ENCODE results near the gene USP37.
A peak's percentile ranks its signal among the peaks of the same experiment; 100 is the strongest.

Gene USP37, protein sequence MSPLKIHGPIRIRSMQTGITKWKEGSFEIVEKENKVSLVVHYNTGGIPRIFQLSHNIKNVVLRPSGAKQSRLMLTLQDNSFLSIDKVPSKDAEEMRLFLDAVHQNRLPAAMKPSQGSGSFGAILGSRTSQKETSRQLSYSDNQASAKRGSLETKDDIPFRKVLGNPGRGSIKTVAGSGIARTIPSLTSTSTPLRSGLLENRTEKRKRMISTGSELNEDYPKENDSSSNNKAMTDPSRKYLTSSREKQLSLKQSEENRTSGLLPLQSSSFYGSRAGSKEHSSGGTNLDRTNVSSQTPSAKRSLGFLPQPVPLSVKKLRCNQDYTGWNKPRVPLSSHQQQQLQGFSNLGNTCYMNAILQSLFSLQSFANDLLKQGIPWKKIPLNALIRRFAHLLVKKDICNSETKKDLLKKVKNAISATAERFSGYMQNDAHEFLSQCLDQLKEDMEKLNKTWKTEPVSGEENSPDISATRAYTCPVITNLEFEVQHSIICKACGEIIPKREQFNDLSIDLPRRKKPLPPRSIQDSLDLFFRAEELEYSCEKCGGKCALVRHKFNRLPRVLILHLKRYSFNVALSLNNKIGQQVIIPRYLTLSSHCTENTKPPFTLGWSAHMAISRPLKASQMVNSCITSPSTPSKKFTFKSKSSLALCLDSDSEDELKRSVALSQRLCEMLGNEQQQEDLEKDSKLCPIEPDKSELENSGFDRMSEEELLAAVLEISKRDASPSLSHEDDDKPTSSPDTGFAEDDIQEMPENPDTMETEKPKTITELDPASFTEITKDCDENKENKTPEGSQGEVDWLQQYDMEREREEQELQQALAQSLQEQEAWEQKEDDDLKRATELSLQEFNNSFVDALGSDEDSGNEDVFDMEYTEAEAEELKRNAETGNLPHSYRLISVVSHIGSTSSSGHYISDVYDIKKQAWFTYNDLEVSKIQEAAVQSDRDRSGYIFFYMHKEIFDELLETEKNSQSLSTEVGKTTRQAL

DNA sequence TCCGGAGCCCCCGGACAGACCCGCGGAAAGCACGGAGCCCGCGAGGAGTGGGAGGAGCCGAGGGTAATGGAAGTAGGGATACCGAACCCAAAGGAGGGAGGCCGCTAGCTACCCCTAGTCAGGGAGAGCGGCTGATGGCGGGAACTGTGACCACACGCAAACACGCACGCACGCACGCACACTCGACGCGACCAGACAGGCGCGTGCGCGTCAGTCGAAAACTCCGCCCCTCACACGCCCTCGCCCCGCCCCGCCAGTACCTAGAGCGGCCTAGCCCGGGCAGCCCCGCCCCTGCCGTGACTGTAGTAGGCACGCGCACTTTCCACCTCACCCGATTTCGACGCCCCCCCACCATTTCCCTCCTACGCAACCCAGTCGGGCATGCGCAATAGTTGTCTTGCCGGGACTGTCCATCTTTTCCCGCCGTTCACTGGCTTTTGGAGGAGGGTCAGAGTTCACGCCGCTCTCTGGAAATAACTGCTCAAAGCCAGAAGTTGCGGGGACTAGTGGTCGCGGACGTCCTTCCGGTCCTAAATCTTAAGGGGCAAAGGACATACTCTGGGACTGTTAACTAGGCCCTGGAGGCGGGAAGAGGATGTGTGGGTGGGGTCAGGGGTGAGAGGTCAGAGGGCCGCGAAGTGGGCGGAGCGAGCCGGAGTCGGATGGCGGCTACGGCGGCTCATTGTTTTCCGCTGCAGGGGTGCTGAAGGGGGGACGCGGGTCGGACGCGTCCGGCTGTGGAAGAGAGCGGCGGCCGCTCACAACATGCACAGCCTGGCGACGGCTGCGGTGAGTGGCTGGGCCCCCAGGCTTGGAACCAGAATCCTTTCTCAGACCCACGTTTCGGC, at the start of gene USP37, which contains the start of gene CNOT9:
USP37 (minus strand) TSS at position 162 of the 848 bp plus-strand sequence. CDS start 9,698 bp downstream, outside the sequence.
CNOT9 (plus strand) TSS at position 650 of the 848 bp plus-strand sequence; CDS start at position 766, 116 bp downstream.
- H3K36me3 ChIP-seq (replicated peaks), result peaks cover 13% of the 10 kb centered on the region
- DNase-seq (ENCODE audit: low spot score in 2 of 2), result peak; percentile 97 to 100

DNA sequence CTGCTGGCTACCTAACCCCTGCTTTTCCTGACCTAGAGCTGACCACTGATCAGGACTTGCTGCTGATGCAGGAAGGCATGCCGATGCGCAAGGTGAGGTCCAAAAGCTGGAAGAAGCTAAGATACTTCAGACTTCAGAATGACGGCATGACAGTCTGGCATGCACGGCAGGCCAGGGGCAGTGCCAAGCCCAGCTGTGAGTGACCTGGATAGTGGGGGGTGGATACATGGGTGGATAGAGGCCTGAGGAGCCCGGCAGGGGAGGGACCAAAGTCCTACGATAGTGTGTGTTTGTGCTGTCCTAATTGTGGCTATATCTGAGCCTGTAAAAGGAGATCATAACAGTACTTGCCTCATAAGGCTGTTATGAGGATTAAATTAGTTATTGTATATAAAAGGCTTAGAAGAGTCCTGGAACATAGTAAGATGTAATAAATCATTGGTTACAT, 47.7 kb upstream of the USP37 start:
- Histone ChIP-seq H3K4me3 (no peak overlapping the region), H3K27me3 (ENCODE audit: low read depth) (peaks cover 12% of the 10 kb centered on the region), H3K9me3 (no peaks in the 10 kb centered on the region), H3K36me3 (replicated peaks) (no peaks in the 10 kb centered on the region), H3K4me1 (no peaks in the 10 kb centered on the region)
- DNase-seq (ENCODE audit: low spot score in 2 of 2), result no peak
- in situ Hi-C loops (cut with MboI; ENCODE audit: low sequenced_read_pairs), result no loop called here

More for the DNA sequence above, at the start of gene USP37, which contains the start of gene CNOT9:
- Histone ChIP-seq H3K9me3 (no peaks in the 10 kb centered on the region), H3K4me1 (peaks cover 16% of the 10 kb centered on the region), H3K4me3 (peak within 1 kb of the TSS; percentile 80), H3K27me3 (ENCODE audit: low read depth) (no peaks in the 10 kb centered on the region)
- in situ Hi-C loops (cut with MboI; ENCODE audit: low sequenced_read_pairs), result no loop called here

DNA sequence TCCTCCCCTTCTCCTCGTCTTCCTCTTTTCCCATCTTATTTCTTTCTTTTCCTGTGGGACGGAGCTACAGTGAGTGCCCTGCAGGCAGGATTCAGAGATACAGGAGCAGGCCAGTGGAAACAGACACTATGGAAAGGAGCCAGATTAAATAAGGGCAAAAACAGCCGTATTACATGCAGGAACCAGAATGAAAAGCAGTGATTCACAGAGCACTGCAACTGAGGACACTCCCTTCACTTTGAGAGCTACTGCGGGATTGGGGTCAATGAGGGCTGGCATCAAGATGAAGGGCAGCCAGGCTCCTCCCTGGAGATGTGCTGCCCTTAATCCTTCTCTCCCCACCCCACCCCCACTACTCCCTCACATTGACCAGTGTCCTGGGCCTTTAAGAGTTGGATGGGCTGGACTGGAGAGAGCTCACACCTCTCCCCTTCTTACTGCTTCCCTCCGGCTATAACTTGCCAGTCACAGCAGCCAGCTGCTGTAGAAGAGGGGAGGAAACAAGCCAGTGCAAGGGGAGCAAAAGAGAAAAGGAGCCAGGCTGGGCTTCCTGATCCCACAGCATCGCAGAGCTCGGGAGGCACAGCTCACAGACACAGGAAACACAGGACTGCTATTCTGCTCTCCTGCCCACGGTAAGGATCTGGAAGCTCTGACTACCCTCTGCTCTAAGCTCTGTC, 39.4 kb upstream of the USP37 start, which contains the start of gene PLCD4:
PLCD4 (plus strand) TSS at position 464 of the 680 bp plus-strand sequence. CDS start 7,841 bp downstream, outside the sequence.
- H3K36me3 ChIP-seq (replicated peaks), result no peaks in the 10 kb centered on the region
- H3K4me3 ChIP-seq, result no peak within 1 kb of the TSS
- in situ Hi-C loops (cut with MboI; ENCODE audit: low sequenced_read_pairs), result no loop called here

DNA sequence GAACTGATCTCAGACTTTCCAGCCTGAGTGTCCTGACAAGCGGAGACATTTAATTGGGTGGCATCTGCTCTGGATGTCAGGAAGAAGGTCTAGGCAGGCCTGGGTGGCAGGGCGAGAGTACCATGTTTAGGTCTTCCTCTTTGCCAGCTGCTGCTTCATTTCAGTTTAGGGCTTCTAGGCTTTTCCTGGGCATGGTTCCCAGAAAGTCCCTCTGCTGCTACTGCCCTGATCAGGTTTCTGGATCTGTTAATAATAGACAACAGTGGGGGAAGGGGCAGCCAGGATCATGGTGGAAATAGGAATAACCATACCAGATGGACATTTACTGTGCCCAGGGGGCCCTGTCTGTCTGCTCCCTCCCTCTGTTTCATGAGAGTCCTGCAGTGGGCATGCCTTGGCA, 37.3 kb upstream of the USP37 start:
- no peaks in the 10 kb centered on the region for H3K4me1 ChIP-seq
- in situ Hi-C loops (cut with MboI; ENCODE audit: low sequenced_read_pairs), result no loop called here
- H3K9me3 ChIP-seq, result no peaks in the 10 kb centered on the region; the same call in 1 of the 2 replicates
- H3K27me3 ChIP-seq (ENCODE audit: low read depth), result no peaks in the 10 kb centered on the region; the same call in 1 of the 2 replicates
- DNase-seq (ENCODE audit: low spot score in 2 of 2), result no peak
- no peaks in the 10 kb centered on the region for H3K36me3 ChIP-seq (replicated peaks)
- H3K4me3 ChIP-seq, result no peak overlapping the region

More for the DNA sequence above, 39.4 kb upstream of the USP37 start, which contains the start of gene PLCD4:
- Histone ChIP-seq H3K27me3 (ENCODE audit: low read depth) (peaks cover 9% of the 10 kb centered on the region; the same call in 1 of the 2 replicates), H3K4me1 (no peaks in the 10 kb centered on the region), H3K9me3 (no peaks in the 10 kb centered on the region; the same call in 1 of the 2 replicates)
- peak in 1 of 2 experiments; percentile 31 for DNase-seq (ENCODE audit: low spot score in 2 of 2)

DNA sequence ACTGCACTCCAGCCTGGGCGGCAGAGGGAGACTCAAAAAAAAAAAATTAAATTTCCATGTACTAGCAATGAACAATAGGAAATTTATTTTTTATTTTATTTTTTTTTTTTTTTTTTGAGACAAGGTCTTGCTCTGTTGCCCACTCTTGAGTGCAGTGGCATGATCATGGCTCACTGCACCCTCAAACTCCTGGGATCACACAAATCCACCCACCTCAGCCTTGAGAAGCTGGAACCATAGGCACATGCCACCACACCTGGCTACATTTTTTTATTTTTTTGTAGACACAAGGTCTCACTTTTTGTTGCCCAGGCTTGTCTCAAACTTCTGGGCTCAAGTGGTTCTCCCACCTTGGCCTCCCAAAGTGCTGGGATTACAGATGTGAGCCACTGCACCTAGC, 17.4 kb upstream of the USP37 start:
- no peaks in the 10 kb centered on the region for H3K27me3 ChIP-seq (ENCODE audit: low read depth)
- H3K36me3 ChIP-seq (replicated peaks), result peaks cover 75% of the 10 kb centered on the region
- DNase-seq (ENCODE audit: low spot score in 2 of 2), result no peak
- no peaks in the 10 kb centered on the region for H3K4me1 ChIP-seq
- no peaks in the 10 kb centered on the region; the same call in 1 of the 2 replicates for H3K9me3 ChIP-seq
- in situ Hi-C loops (cut with MboI; ENCODE audit: low sequenced_read_pairs), result no loop called here
- no peak overlapping the region for H3K4me3 ChIP-seq

DNA sequence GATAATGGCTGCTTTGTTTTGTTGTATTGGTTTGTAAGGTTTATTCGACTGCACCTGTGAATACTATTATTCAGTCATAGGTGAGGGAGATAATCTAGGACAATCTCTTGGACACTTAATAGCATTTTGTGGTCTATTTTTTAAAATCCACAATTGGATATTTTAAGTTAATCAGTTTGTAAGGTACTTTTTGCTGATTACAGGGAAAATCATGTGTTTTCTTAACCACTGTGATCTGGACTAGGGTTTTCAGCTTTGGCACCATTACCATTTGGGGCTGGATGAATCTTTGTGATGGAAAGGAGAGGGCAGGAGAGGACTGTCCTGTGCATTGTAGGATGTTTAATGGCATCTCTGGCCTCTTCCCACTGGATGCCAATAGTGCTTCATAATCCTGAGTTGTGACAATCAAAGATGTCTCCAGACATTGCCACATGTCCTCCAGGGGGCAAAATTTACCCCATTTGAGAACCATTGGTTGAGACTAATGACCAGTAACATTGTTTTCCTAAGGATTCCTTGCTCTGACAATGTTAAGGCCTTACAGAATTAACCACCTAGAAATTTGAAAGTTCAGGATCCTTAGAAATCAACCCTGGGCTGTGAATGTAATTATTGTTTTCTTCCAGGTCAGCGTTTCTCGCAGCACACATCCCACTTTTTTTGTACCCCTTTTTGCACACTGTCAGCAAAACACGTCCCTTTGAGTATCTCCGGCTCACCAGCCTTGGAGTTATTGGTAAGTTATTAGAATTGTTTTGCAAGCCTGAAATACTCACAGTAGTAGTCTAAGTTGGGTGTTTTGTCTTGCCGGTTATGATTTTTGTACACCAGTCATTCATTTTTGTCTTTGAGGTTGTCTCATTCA, 16.1 kb upstream of the USP37 start:
- H3K36me3 ChIP-seq (replicated peaks), result peaks cover 64% of the 10 kb centered on the region

DNA sequence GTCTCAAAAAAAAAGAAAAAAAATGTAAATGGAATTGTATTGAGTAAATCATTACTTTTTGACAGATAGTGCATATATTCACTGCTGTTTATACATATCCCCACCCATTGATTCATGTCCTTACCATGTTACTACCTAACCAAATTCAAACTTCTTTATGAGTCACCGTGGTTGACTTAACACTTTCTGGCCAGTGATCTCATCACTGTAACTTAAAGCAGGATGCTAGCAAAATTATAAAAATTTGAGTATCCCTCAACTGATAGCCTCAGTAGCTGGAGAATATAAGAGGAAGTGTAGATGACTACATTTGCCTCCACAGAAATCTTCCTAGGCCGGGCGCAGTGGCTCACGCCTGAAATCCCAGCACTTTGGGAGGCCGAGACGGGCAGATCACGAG, 13.9 kb upstream of the USP37 start:
- in situ Hi-C loops (cut with MboI; ENCODE audit: low sequenced_read_pairs), result no loop called here
- peaks cover 49% of the 10 kb centered on the region for H3K36me3 ChIP-seq (replicated peaks)

More for the DNA sequence above, 16.1 kb upstream of the USP37 start:
- in situ Hi-C loops (cut with MboI; ENCODE audit: low sequenced_read_pairs), result no loop called here
- H3K4me1 ChIP-seq, result no peaks in the 10 kb centered on the region
- H3K9me3 ChIP-seq, result no peaks in the 10 kb centered on the region; the same call in 1 of the 2 replicates
- DNase-seq (ENCODE audit: low spot score in 2 of 2), result no peak
- H3K4me3 ChIP-seq, result no peak overlapping the region
- no peaks in the 10 kb centered on the region for H3K27me3 ChIP-seq (ENCODE audit: low read depth)

DNA sequence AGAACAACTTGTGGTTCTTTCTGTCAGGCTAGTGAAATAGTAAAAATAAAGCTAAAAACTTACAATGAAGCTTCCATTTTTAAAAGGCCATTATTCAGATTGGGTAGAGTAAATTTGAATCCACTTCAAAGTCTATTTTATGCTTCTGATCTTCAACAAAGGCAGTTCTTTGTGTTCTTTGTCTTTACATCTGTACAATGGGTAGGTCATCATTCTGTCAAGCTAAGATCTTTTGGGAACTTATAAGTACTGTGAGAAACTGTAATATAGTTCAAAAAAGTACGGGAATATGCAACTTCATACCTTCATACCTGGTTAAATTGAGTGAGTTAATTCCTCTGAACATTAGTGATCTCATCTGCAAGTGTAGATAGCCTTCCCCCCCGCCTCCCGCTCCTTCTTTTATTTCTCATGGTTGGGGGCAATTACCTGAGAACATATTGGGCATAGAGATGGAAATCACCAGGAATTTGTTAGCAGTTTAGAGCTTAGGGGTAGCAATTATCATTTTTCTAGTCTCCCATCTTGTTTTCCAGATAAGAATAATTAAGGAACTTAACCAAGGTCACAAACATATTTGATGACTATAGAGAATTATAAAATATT, 10.2 kb upstream of the USP37 start:
- Histone ChIP-seq H3K36me3 (replicated peaks) (peaks cover 40% of the 10 kb centered on the region), H3K4me1 (peaks cover 14% of the 10 kb centered on the region), H3K4me3 (no peak overlapping the region), H3K27me3 (ENCODE audit: low read depth) (no peaks in the 10 kb centered on the region), H3K9me3 (no peaks in the 10 kb centered on the region)
- DNase-seq (ENCODE audit: low spot score in 2 of 2), result peak in 1 of 2 experiments; percentile 44
- in situ Hi-C loops (cut with MboI; ENCODE audit: low sequenced_read_pairs), result no loop called here

More for the DNA sequence above, 13.9 kb upstream of the USP37 start:
- Histone ChIP-seq H3K4me1 (peaks cover 14% of the 10 kb centered on the region), H3K4me3 (no peak overlapping the region), H3K9me3 (no peaks in the 10 kb centered on the region; the same call in 1 of the 2 replicates), H3K27me3 (ENCODE audit: low read depth) (no peaks in the 10 kb centered on the region)
- no peak for DNase-seq (ENCODE audit: low spot score in 2 of 2)

DNA sequence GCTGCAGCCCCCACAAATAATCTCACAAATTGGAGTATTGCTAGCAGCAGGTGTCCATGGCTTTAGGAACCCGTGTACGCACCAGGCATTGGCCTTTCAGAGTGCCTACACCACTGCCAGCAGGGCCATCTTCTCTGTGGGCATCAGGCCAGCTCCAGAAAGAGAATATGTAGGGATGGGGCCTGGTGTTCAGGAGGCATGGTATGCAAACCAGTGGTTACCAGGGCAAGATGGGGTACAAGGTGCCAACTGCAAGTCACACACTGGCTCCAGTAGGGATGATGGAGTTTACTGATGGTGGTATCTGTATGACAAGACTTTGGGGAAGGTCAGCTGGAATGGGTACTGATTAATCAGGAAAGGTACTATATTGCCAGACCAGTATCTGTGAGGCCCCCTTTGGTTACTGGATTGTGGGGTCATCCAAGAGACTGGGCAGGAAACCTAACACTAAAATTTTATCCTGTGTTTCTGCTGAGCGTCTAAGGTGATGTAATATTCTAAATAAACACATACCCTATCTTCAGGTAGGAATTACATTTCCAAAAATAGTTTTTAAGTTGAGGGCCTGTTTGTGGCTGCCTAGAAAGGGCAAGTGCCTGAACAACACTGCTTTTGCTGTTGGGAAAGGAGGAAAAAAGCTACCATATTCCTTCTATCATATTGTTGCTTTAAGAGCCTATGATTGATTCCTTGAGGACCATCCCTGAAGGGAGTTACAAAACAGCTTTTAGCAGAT, 9.5 kb upstream of the USP37 start:
- DNase-seq (ENCODE audit: low spot score in 2 of 2), result no peak
- Histone ChIP-seq H3K36me3 (replicated peaks) (peaks cover 38% of the 10 kb centered on the region), H3K4me1 (peaks cover 14% of the 10 kb centered on the region), H3K9me3 (no peaks in the 10 kb centered on the region), H3K4me3 (no peak overlapping the region), H3K27me3 (ENCODE audit: low read depth) (no peaks in the 10 kb centered on the region)
- in situ Hi-C loops (cut with MboI; ENCODE audit: low sequenced_read_pairs), result no loop called here

DNA sequence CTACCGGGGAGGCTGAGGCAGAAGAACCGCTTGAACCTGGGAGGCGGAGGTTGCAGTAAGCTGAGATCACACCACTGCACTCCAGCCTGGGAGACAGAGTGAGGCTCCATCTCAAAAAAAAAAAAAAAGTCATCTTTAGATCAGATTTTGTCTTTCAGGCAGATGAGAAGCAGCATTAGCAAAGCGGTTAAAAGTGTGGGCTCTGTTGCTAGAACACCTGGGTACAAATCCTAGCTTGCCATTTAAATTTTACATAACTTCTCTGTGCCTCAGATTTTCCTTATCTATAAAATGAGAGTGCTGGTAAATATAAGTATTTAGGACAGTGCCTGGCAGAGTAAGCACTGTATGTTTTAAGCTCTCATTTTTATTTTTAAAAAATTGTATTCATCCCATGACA, 8.7 kb upstream of the USP37 start:
- Histone ChIP-seq H3K36me3 (replicated peaks) (peaks cover 35% of the 10 kb centered on the region), H3K4me1 (peaks cover 14% of the 10 kb centered on the region), H3K27me3 (ENCODE audit: low read depth) (no peaks in the 10 kb centered on the region), H3K4me3 (no peak overlapping the region), H3K9me3 (no peaks in the 10 kb centered on the region)
- in situ Hi-C loops (cut with MboI; ENCODE audit: low sequenced_read_pairs), result no loop called here
- DNase-seq (ENCODE audit: low spot score in 2 of 2), result no peak

DNA sequence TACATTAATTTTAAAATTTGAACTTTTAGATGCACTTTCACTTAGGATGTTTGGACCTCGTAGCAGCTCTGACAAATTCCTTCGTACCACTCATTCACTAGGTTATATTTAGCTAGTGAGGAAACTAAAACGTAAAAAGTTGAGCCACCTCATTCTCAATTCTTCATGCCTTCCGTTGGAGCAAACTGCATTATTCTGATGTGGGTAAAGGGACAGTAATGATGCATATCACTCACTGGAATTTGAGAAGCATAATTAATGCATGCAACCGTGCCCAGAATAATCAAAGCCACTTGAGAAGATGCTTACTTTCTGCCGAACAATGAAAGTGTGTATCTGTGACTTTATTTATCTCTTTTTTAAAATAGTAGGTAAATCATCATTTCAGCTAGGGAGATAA, 2.7 kb upstream of the USP37 start:
- H3K27me3 ChIP-seq (ENCODE audit: low read depth), result no peaks in the 10 kb centered on the region
- no peak for DNase-seq (ENCODE audit: low spot score in 2 of 2)
- no peaks in the 10 kb centered on the region for H3K9me3 ChIP-seq
- peaks cover 35% of the 10 kb centered on the region for H3K36me3 ChIP-seq (replicated peaks)
- peak overlapping the region; percentile 80 for H3K4me3 ChIP-seq
- in situ Hi-C loops (cut with MboI; ENCODE audit: low sequenced_read_pairs), result no loop called here
- peaks cover 14% of the 10 kb centered on the region for H3K4me1 ChIP-seq

Data from HAP-1 (cell line).